ENCODE measurements around the gene VGLL4.
A peak's percentile ranks its signal among the peaks of the same experiment; 100 is the strongest.

The VGLL4 gene

DNA sequence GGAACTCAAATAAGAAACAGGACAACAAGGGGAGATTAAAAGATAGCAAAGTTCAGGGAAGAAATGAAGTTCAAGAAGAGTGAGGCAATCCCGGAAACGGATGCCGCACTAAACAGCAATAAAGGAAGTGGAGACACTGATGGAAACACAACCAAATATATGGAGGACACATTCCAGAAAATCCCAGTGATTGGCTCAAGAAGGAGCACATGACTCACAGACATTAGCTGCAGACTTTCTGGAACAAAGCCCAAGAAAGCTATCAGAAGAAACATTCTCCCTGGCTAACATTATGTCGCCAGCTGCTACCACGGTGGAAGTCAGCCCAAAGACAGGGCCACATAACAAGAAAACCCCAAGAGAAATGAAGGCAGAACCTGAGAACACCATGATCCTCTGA is 18.1 kb upstream of the VGLL4 start:
- no peak overlapping the region for H3K4me3 ChIP-seq (ENCODE audit: low read length)
- no peak for TF ChIP-seq ZNF274 (IDR thresholded peaks at IDR 0.05; ENCODE audit: low read depth, low read length)

DNA sequence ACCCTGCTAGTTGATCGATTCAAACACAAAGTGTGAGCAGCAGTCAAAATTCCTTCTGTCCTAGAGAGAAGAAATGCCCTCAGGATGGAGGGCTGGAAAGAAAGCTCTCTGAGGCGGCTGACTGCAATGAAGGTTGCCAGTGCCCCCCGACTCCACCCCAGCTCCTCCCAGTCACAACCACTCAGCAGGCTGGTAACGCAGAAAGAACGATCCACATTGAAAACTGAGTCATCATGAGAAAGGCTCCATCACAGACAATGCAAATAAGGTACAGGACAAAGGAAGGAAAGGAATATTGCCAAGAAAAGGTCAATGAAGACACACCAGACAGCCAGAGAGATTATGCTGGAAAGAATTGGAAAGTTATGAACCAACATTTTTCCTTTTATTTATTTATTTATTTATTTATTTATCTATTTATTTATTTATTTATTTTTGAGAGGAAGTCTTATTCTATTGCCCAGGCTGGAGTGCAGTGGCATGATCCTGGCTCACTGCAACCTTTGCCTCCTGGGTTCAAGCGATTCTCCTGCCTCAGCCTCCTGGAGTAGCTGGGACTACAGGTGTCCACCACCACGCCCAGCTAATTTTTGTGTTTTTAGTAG is 17.4 kb upstream of the VGLL4 start:
- no peak for TF ChIP-seq ZNF274 (IDR thresholded peaks at IDR 0.05; ENCODE audit: low read depth, low read length)

DNA sequence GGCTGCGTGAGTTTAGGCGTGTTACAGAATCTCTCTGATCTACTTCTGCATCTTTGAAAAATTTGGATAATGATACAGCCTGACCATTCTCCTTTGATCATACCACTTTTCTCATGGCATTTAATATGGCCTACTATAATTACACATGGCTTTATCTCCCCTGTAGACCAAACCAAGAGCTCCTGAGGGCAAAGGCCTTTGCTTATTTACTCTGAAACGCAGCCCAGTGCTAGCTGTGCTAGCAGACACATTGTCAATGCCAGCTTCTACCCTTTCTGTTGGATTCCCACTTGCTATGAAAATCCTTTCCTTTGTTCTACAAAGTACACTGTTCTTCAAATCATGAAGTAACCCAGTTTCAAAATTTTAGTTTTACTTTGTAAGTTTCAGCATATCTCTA is 16.5 kb upstream of the VGLL4 start:
- TF ChIP-seq ZNF274 (IDR thresholded peaks at IDR 0.05; ENCODE audit: low read depth, low read length), result no peak
- H3K4me3 ChIP-seq (ENCODE audit: low read length), result no peak overlapping the region

More for the DNA sequence above, 17.4 kb upstream of the VGLL4 start:
- no peak overlapping the region for H3K4me3 ChIP-seq (ENCODE audit: low read length)

DNA sequence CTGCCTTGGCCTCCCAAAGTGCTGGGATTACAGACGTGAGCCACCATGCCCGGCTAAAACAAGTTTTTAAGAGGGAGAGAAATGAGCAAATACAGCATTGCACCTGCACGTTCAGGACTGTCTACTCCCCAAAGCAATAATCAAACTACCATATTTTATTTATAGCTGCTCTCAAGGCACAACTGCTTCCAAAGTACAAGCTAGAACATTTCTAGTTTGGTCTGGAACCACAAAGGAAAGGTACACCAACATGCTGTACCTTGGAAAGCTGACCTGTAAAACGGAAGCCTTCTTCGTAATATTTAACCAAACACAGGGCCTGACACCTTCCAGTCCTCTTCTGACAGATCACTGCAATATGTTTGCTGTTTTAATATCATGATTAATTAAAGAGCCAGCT is 14.5 kb upstream of the VGLL4 start:
- H3K4me3 ChIP-seq (ENCODE audit: low read length), result no peak overlapping the region
- no peak for TF ChIP-seq ZNF274 (IDR thresholded peaks at IDR 0.05; ENCODE audit: low read depth, low read length)

DNA sequence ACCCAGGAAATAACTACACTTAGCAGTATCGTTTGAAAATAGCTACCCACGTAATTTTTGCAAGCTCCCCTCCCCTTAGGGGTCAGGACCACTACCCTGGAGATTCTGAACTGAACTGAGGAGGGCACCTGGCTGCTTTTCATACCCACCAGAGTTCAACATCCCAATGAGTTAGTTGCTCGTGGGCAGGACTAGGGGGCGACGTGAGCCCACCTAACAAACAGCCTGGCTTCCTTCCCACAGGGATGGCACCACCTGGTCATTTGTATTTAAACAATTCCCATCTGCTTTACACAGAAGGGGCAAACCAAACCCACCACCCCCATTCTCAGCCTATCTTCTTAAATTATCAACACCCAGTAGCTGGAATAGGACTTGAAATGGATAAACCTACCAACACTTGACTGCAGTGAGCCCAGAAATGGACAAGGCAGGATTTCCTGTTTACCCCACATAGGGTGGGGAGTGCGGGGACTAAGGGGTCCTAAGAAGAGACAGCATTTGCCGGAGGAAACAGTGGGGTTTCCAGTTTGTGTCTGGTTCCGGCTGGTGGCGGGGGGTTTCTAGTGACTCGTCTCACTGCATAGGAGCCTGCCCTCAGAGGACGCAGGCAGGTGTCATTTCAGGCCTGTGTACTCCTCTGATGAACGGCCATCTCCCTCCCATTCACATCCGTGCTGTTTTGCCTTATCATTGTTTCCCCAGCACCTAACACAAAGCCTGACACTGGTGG is 11.6 kb upstream of the VGLL4 start:
- H3K4me3 ChIP-seq (ENCODE audit: low read length), result no peak overlapping the region
- TF ChIP-seq ZNF274 (IDR thresholded peaks at IDR 0.05; ENCODE audit: low read depth, low read length), result no peak

DNA sequence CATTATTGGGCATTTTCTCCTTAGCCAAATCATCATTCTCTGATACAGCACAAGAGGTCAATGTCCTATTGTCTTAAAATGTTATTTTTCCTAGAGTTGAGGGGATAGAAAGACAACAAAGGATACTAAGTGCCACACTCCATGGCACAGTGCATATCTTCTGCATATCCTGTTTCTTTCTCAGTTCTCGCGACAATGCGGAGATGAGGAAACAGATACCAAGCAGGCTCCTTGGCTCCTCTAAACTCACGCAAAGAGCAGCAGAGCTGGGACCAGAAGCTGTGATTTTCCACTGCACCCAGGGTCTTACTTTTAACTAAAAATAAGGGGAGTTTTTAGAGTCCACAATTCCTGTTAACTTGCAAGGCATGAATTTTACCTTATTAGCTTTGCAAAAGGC is 10.5 kb upstream of the VGLL4 start:
- H3K4me3 ChIP-seq (ENCODE audit: low read length), result no peak overlapping the region
- TF ChIP-seq ZNF274 (IDR thresholded peaks at IDR 0.05; ENCODE audit: low read depth, low read length), result no peak

DNA sequence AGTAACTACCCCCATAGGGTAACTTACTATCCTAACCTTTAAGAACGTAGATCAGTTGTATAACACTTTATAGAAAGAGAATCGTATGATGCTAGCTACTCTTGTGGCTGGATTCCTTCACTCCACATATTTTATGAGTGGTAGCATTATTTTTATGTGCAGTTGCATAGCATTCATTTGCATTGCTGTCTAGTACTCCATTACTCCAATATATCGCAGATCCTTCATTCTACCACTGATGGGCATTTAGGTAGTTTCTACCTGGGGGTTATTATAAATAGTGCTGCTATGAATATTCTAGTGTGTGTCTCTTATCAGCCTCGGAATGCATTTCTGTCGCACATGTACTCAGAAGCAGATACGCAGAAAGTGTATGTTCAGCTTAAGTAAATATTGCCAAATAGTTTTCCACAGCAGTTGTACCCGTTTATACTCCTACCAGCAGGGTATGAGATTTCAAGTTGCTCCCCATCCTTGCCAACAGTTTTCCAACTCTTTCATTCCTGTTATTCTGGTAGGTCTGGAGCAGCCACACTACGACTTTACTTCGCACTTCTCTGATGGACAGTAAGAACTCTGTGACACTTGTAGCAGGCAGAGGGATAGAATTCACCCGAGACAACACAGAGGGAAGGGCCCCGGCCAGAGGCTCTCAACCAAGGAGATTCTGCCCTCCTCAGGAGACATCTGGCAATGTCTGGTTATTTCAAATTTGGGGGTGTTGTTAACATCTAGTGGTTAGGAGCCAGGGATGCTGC is 9.8 kb upstream of the VGLL4 start:
- no peak overlapping the region for H3K4me3 ChIP-seq (ENCODE audit: low read length)
- TF ChIP-seq ZNF274 (IDR thresholded peaks at IDR 0.05; ENCODE audit: low read depth, low read length), result no peak

DNA sequence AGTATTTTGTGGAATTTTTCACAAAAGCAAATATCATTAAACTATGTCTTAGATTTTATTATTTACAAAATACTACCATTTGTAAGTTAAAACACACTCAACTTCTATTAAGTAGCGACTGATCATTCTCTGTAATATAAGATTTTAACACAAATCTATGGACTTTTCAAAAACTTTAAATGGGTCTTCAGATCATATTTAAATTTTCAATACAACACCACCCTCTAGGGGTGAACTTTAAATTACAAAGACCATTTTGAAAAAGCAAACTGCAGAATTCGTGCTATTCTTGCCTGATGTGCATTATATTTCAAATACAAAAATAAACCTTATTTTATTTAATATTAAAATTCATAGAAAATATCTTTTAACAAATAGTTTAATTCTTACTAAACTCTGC is 8.2 kb upstream of the VGLL4 start:
- H3K4me3 ChIP-seq (ENCODE audit: low read length), result no peak overlapping the region
- TF ChIP-seq ZNF274 (IDR thresholded peaks at IDR 0.05; ENCODE audit: low read depth, low read length), result no peak

DNA sequence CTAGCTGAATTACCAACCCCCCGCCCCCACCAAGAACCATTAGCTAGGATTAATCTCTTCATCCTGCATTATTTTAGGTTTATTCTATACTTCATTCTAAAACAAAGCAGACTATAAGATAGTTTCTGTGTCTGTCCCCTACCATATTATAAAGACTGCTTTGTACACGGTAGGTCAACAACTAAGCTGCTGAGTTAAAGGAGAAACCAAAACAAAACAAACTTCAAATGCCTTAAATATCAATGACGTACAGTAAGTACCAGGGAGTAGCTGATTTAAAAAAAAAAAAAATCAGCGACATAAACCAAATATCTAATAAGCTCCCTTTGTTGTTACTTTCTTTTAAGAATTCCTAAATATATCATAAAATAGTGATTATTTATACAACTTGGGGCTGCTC is 7.8 kb upstream of the VGLL4 start:
- no peak overlapping the region for H3K4me3 ChIP-seq (ENCODE audit: low read length)
- TF ChIP-seq ZNF274 (IDR thresholded peaks at IDR 0.05; ENCODE audit: low read depth, low read length), result no peak

DNA sequence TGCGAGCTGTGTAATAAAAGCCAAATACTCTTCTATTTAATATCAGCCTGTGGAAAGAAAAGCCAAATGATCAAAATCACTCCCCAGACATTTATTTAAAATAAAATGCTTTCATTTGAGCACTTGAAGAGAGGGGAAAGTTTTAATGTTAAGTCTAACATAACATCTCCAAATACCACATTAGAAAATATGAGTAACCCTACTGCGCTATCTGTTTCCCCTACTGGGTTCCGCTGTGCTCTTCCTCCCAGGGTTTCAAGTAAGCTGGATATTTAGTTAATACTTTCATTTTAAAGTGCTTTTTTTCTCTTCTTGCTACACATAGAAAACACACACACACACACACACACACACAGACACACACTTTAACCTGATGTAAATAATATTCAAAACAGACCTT is 6.7 kb upstream of the VGLL4 start:
- H3K4me3 ChIP-seq (ENCODE audit: low read length), result no peak overlapping the region
- TF ChIP-seq ZNF274 (IDR thresholded peaks at IDR 0.05; ENCODE audit: low read depth, low read length), result no peak

DNA sequence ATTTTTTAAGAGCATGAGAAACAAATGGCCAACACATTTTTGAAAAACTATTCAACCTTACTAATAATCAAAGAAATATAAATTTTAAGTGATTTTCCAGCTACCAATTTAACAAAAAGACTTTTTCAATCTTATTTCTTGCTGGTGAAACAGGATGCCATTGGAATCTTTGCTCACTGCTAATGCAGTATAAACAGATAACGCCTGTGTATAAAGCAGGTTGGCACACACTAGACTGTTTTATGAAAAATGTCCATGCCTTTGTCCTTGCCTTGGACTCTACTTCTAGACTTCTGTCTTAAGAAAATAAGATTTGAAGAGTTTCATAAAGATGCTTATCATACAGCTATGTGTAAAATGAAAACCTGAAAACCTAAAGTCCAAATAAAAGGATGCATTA is 5.0 kb upstream of the VGLL4 start:
- TF ChIP-seq ZNF274 (IDR thresholded peaks at IDR 0.05; ENCODE audit: low read depth, low read length), result no peak
- H3K4me3 ChIP-seq (ENCODE audit: low read length), result no peak overlapping the region

DNA sequence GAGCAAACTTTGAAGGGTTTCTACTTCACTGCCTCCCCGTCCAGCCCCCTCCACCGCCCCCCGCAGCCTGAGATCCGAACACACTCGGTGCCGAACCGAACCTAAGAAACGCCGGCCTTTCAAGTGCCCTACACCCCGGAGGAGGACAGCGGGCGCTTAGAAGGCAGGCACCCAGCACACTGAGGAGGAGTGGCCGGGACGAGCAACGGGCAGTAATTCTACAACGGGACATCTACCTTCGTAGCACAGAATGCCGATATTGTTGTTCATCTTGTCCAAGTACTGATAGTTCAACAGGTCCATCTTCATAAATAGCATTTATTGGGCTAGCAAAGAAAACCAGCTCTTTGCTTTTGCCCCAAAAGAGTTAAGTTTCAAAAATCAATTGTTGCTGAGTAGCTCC is 513 bp downstream of the VGLL4 start:
- peak overlapping the region; percentile 80 for H3K4me3 ChIP-seq (ENCODE audit: low read length)
- no peak for TF ChIP-seq ZNF274 (IDR thresholded peaks at IDR 0.05; ENCODE audit: low read depth, low read length)

DNA sequence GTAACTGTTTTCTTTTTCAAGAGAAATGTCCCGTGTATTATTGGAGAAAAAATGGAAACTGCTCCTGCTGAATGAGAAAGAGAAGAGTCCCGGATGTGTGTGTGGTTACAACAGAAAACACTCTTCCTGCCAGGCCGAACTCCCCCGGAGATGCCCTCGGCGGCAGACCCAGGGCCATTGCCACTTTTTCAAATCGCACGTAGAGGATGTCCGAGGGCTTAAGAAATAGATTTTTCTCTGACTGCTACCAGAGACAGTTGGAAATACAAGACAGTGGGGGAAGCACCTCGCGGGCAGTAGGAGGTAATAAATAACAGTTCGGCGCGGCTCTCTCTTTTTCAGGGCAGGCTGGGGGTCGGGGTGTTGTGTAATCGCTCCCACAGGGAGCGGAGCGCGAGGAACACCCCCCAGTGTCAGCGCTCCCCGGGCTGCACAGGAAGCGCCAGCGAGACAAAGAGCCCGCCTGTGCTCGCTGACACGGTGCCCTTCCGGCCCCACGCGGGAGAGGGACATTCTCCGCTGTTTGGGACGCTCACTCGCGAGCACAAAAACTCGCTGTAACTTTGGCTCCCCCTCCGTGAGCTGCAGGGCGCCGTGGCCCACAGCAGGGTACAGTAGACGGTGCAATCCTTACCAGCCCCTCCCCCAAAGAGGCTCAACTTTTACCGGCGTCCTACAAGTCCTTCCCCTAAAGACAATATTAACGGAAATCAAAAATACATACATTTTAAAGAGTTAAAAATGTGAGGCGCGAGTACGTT is 1.1 kb downstream of the VGLL4 start:
- no peak for TF ChIP-seq ZNF274 (IDR thresholded peaks at IDR 0.05; ENCODE audit: low read depth, low read length)
- peak overlapping the region; percentile 80 for H3K4me3 ChIP-seq (ENCODE audit: low read length)

DNA sequence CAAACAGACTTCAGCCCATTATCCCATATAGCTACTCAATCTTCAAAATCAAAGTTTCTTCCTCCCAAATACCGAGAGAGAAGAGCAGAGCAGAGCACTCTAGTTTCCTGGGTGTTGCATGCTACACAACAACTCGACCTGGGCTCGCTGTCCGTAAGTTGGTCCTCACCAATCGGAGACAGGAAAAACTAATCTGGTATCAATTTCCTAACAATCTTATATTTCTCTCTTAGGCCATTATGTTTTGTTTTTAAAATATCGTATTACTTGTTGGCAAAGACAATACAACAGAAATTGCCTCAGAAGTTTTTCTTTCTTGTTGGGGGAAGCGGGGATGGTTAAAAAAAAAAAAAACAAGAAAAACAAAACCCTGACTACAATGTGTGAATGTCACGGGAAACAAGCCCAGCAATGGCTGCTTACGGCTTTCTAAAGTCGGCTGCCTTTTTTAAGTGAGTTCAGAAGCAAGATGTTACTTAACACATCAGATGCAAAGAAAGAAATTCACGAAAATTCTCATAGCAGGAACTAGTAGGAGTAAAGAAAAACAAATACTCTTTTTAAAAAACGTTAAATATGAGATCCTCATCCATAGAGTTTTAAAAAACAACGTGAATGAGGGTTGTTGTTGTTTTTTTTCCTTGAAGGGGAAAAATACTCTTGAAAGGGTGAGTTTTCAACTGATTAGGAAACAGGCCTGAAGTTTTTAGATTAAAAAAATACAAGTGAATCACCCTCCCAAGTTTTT is 1.9 kb downstream of the VGLL4 start:
- TF ChIP-seq ZNF274 (IDR thresholded peaks at IDR 0.05; ENCODE audit: low read depth, low read length), result no peak
- peak overlapping the region; percentile 80 for H3K4me3 ChIP-seq (ENCODE audit: low read length)

Data from GM08714 (cell line).